ENCODE measurements around the gene P2RX7. TPM values are rescaled to one million over a fixed set of nuclear protein-coding genes. Genes with fewer than 3 reads are reported as not detected.

P2RX7 gene
- total RNA-seq: 6.2 and 7.0 TPM in 2 replicates

GRCh38 chr12:121132601-121133481 is at the start of gene P2RX7:
Gene P2RX7 (plus strand): TSS chr12:121132876. CDS start chr12:121132971, 95 bp downstream.
- H3K27me3 Mint-ChIP-seq: no peaks in the 10 kb centered on the region
- intact Hi-C loops (cut with micrococcal nuclease): loop anchor here (1.0 kb wide), 1 partner anchor 11 kb away; no protein-coding TSS in a partner anchor
- H3K4me3 Mint-ChIP-seq: peak within 1 kb of the TSS; percentile 92
- H3K27ac Mint-ChIP-seq: peak within 1 kb of the TSS; percentile 89
- H3K36me3 Mint-ChIP-seq (ENCODE audit: low read depth): peaks cover 12% of the 10 kb centered on the region
- peak; percentile 83 for DNase-seq
- H3K9me3 Mint-ChIP-seq: peaks cover 7% of the 10 kb centered on the region
- H3K4me1 Mint-ChIP-seq: peaks cover 61% of the 10 kb centered on the region

DNA sequence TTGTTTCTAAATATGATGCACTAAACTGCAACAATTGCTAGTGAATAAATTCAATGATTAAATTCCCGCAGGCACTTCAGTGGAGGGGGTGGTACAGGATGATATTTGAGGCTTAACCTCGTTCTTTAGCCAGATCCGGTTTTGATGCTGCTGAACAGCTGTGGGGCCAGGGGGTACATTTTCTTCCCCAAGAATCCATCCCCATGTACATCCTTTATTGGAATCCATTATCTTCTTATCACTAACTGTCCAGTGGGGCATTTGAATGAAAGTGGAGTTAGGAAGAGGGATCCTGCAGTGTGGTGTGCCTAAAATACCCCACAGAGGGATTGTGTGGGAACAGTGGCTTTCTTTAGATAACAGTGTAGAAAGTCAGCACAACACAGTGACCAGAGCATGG is 48.4 kb upstream of the P2RX7 start:
- intact Hi-C loops (cut with micrococcal nuclease): no loop called here
- Mint-ChIP-seq H3K36me3 (ENCODE audit: low read depth) (no peaks in the 10 kb centered on the region), H3K9me3 (no peaks in the 10 kb centered on the region), H3K4me1 (peaks cover 10% of the 10 kb centered on the region), H3K27me3 (peaks cover 15% of the 10 kb centered on the region), H3K27ac (no peak overlapping the region), H3K4me3 (no peak overlapping the region)
- DNase-seq: peak; percentile 33

DNA sequence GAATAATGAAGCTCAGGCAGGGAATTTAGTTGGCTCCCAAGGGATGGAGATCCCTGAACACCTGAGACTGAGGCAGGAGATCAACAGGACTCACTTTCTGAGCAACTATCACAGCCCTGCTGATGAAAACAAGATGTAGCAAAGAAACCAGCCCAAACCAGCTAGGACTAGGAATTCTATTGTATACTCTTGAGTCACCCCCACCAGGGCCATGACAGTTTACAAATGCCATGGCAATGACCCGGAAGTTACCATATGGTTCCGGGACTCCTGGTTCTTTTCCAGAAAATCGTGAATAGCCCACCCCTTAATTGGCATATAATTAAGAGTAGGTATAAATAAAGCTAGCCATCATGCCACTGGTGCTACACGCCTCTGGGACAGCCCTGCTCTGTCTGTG is 47.6 kb upstream of the P2RX7 start:
- intact Hi-C loops (cut with micrococcal nuclease): no loop called here
- Mint-ChIP-seq H3K4me3 (no peak overlapping the region), H3K36me3 (ENCODE audit: low read depth) (no peaks in the 10 kb centered on the region), H3K9me3 (no peaks in the 10 kb centered on the region), H3K27me3 (peaks cover 15% of the 10 kb centered on the region), H3K27ac (no peak overlapping the region), H3K4me1 (peaks cover 11% of the 10 kb centered on the region)
- DNase-seq: no peak

DNA sequence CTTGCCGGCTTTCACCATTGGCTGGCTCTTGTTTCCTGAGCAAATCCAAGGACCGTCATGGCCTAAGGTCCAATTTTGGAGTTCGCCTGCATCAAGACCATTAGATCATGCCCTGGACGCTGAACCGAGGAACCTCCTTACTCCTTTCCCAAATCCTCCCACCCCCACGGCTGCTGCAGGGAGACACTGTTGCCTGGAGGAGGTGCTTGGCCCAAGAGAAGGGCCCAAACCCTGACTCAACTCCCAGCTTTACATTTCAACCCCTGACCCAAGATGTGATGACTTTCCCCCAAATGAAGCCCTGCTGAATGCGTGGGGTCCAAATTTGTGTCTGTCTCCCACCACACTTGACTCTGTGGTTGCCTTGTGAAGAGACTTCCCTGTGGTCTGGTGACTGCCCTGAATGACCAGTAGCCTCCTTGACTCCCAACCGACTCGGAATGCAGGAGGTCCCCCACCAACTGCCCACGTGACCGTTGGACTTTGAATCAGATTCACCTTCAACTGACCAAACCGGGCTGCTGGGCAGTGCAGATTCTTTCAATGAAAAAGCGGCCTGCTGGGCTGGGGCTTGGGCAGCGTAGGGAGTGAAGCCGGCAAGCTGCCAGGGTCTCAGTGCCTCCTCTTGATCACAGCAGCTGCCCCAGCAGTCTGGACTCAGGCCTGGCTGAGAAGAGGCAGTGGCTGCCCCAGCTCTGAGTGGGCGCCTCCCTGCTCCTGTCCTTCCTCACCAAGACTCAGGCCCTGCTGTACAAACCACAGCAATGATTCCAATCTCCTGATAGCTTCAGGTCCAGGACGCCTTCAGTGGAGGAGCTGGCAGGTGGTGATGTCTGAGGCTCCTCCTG is 46.9 kb upstream of the P2RX7 start:
- H3K27me3 Mint-ChIP-seq: peaks cover 12% of the 10 kb centered on the region
- no peak overlapping the region for H3K4me3 Mint-ChIP-seq
- H3K4me1 Mint-ChIP-seq: peaks cover 12% of the 10 kb centered on the region
- DNase-seq: peak; percentile 52
- intact Hi-C loops (cut with micrococcal nuclease): no loop called here
- no peak overlapping the region for H3K27ac Mint-ChIP-seq
- H3K36me3 Mint-ChIP-seq (ENCODE audit: low read depth): no peaks in the 10 kb centered on the region
- no peaks in the 10 kb centered on the region for H3K9me3 Mint-ChIP-seq

DNA sequence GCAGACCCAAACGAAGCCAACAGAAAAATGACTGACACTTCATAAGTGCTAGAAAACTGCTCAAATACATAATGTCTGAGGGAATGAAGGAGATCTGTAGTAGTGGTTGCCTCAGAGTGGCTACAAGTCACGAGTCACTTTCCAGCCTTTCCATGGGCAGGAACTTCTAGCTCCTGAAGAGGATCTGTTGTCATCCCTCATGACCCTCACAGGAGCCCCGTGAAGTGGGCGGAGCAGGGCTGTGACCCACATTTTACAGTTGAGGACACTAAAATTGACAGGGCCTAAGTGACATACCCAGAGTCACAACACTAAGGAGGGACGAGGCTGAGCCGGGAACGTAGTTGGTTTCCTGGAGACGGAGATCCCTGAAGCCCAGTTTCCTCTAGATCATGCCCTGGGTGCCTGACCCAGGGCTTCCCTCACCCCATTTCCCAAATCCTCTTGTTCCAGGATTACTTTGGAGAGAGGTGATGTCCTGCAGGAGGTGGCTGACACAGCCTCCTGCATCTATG is 45.8 kb upstream of the P2RX7 start:
- no peaks in the 10 kb centered on the region for H3K36me3 Mint-ChIP-seq (ENCODE audit: low read depth)
- intact Hi-C loops (cut with micrococcal nuclease): no loop called here
- no peak for DNase-seq
- no peak overlapping the region for H3K4me3 Mint-ChIP-seq
- no peak overlapping the region for H3K27ac Mint-ChIP-seq
- H3K27me3 Mint-ChIP-seq: peaks cover 8% of the 10 kb centered on the region
- H3K4me1 Mint-ChIP-seq: peaks cover 15% of the 10 kb centered on the region
- no peaks in the 10 kb centered on the region for H3K9me3 Mint-ChIP-seq

DNA sequence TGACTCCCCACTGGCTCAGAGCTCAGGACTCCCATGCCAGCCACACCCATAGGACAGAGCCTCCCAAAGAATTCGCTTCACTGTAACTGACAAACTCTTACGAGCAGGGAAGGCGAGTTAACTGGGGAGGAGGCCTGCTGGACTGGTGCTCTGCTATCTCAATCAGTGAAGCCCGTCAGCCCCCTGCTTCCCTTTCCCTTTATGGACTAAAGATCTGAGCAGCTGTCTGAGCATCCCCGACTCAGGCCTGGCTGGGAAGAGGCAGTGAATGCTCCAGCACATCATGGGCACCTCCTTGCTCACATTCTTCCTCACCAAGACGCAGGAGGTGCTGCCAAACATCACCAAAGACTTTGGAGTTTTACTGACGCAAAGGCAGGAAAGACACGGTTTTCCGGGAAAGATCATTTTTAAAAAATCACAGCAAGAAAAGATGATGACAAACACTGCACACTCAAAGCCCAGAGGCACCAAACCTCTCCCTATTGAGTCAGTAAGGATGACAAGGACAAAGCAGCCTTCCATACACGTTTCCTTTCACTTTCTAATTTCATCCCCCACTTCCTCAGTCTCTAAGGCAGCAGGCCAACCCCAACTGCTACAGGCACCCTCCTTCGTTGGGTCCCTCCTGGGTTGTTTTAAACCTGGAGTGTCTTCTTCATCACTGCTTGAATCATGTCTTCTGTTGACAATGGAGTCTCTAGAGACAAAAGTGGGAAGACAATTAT is 45.0 kb upstream of the P2RX7 start:
- H3K4me1 Mint-ChIP-seq: peaks cover 23% of the 10 kb centered on the region
- no peak overlapping the region for H3K4me3 Mint-ChIP-seq
- peaks cover 4% of the 10 kb centered on the region for H3K27me3 Mint-ChIP-seq
- intact Hi-C loops (cut with micrococcal nuclease): no loop called here
- H3K27ac Mint-ChIP-seq: peak overlapping the region; percentile 56
- H3K36me3 Mint-ChIP-seq (ENCODE audit: low read depth): no peaks in the 10 kb centered on the region
- no peaks in the 10 kb centered on the region for H3K9me3 Mint-ChIP-seq
- peak; percentile 65 for DNase-seq

DNA sequence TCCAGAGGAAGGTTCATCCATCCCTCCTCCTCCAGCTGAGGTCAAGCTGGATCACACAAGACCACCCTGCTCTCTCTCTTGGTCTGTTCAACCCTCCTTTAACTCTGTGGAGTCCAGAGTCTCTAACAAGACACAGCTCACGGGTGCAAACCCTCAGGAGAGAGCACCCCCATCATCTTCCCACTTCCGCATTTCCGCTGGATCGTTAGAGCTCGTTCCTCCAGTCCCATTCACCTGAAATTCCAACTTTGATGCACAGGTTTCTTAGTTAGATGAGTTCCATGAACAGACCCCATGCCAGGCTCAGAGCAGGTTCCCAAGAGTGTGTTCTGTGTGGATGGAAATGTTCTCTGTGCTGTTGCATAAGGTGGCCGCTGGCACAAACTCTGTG is 44.5 kb upstream of the P2RX7 start:
- Mint-ChIP-seq H3K27ac (no peak overlapping the region), H3K9me3 (no peaks in the 10 kb centered on the region), H3K4me3 (no peak overlapping the region), H3K4me1 (peaks cover 28% of the 10 kb centered on the region), H3K27me3 (peaks cover 4% of the 10 kb centered on the region), H3K36me3 (ENCODE audit: low read depth) (no peaks in the 10 kb centered on the region)
- intact Hi-C loops (cut with micrococcal nuclease): no loop called here
- DNase-seq: peak; percentile 45

DNA sequence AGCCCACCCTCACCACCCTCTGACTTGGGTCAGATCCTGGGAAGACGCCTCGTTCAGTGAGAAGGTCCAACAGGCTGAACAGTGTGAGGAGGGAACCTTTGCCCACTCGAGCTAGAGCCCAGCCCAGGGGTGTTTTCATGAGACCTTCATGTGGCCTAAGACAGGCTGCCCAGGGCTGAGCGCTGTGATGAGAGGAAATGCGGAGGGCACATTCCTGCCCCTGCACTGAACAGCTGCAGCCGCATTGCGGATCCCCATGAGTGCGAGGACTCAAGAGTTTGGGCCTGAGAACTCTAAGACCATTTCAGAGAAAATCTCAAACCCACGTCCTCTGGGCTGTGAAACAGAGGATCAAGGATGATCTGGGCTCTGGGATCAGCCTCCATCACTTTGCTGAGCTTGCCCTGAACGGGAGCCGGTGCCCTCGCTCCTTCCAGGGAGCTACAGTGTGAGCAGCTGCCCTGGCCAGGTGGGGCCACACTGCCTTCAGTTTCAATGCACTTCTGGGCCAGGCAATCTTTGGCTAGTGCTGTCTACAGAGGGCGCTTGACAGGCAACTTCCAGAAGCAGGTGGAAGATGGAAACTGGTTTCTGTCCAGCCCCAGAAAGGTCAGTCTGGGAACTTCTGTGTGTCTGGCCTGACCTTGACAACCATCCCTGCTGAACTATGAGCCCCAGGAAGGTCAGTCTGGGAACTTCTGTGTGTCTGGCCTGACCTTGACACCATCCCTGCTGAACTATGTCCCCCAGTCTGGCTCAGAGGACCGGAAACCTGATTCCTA is 43.5 kb upstream of the P2RX7 start:
- peak; percentile 45 for DNase-seq
- H3K4me3 Mint-ChIP-seq: no peak overlapping the region
- no peaks in the 10 kb centered on the region for H3K27me3 Mint-ChIP-seq
- no peaks in the 10 kb centered on the region for H3K36me3 Mint-ChIP-seq (ENCODE audit: low read depth)
- H3K4me1 Mint-ChIP-seq: peaks cover 32% of the 10 kb centered on the region
- H3K9me3 Mint-ChIP-seq: no peaks in the 10 kb centered on the region
- intact Hi-C loops (cut with micrococcal nuclease): no loop called here
- no peak overlapping the region for H3K27ac Mint-ChIP-seq

DNA sequence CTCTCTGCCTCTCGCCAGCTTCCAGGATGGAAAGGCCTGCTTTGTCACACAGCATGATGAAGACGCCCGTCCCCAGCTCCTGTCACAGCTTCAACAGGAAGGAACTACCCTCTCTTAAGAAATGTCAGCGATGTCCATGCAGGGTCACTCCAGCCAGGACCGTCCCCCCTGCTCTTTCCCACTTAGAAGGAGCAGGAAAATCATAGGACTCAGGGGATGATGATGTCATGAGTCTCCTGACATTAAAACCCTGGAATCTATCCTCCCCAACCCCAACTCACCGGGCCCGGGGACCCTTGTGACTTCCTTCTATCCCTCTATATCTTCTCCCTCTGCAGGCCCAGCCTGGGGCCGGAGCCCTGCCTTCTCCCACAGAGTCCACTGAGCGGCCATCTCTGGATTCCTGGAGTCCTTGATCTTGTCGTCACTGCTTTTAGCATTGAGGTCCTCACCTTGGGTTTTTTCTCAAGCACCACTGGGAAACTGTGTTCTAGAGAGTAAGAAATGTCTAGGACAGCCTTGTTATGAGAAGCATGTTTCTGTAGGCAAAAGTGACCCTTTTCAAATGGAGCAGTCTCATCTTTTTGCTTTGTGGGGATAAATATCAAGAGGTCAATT is 42.8 kb upstream of the P2RX7 start:
- DNase-seq: no peak
- H3K4me1 Mint-ChIP-seq: peaks cover 33% of the 10 kb centered on the region
- intact Hi-C loops (cut with micrococcal nuclease): no loop called here
- no peaks in the 10 kb centered on the region for H3K36me3 Mint-ChIP-seq (ENCODE audit: low read depth)
- no peak overlapping the region for H3K27ac Mint-ChIP-seq
- H3K9me3 Mint-ChIP-seq: no peaks in the 10 kb centered on the region
- H3K4me3 Mint-ChIP-seq: no peak overlapping the region
- peaks cover under 1% of the 10 kb centered on the region for H3K27me3 Mint-ChIP-seq

GRCh38 chr12:121090586-121091514 is 41.8 kb upstream of the P2RX7 start:
- Mint-ChIP-seq H3K9me3 (no peaks in the 10 kb centered on the region), H3K27ac (no peak overlapping the region), H3K4me1 (peaks cover 42% of the 10 kb centered on the region), H3K27me3 (peaks cover 7% of the 10 kb centered on the region), H3K36me3 (ENCODE audit: low read depth) (no peaks in the 10 kb centered on the region), H3K4me3 (no peak overlapping the region)
- DNase-seq: no peak
- intact Hi-C loops (cut with micrococcal nuclease): no loop called here

GRCh38 chr12:121092034-121092433 is 40.6 kb upstream of the P2RX7 start:
- H3K27me3 Mint-ChIP-seq: peaks cover 8% of the 10 kb centered on the region

GRCh38 chr12:121093487-121093891 is 39.2 kb upstream of the P2RX7 start:
- peaks cover 8% of the 10 kb centered on the region for H3K27me3 Mint-ChIP-seq
- H3K27ac Mint-ChIP-seq: no peak overlapping the region
- DNase-seq: no peak
- peaks cover 34% of the 10 kb centered on the region for H3K4me1 Mint-ChIP-seq
- no peaks in the 10 kb centered on the region for H3K36me3 Mint-ChIP-seq (ENCODE audit: low read depth)
- no peaks in the 10 kb centered on the region for H3K9me3 Mint-ChIP-seq
- intact Hi-C loops (cut with micrococcal nuclease): no loop called here
- H3K4me3 Mint-ChIP-seq: no peak overlapping the region

More at GRCh38 chr12:121092034-121092433, 40.6 kb upstream of the P2RX7 start:
- H3K27ac Mint-ChIP-seq: no peak overlapping the region
- no peak for DNase-seq
- H3K9me3 Mint-ChIP-seq: no peaks in the 10 kb centered on the region
- H3K4me1 Mint-ChIP-seq: peaks cover 44% of the 10 kb centered on the region
- peak overlapping the region; percentile 85 for H3K4me3 Mint-ChIP-seq
- H3K36me3 Mint-ChIP-seq (ENCODE audit: low read depth): no peaks in the 10 kb centered on the region
- intact Hi-C loops (cut with micrococcal nuclease): no loop called here
